ENCODE data around the gene PRSS50. TPM values are rescaled to one million over a fixed set of nuclear protein-coding genes. Genes with fewer than 3 reads are reported as not detected.

PRSS50 gene
- total RNA-seq, 5 donors from 2014 or later (not counting 1 experiment from before 2014, with no cell fraction given) = not detected

- CTCF ChIA-PET = no interaction called here
These were observed 13.2 kb upstream of the PRSS50 start for GRCh38 chr3:46730819-46731218.

GRCh38 chr3:46729038-46729437 lies 11.4 kb upstream of the PRSS50 start:
- ChIA-PET POLR2A (interaction anchor here in 1 of 2 donors (0.5 kb wide), 1 partner anchor 1746 kb away, joined by 4 read pairs; no protein-coding TSS in a partner anchor), CTCF (no interaction called here)
- Histone ChIP-seq H3K36me3 (ENCODE audit: control insufficient read depth in 2 of 2, extremely low read depth in 1 of 2, insufficient read depth in 1 of 2, low read length in 1 of 2) (no peaks in the 10 kb centered on the region), H3K4me1 (ENCODE audit: control insufficient read depth in 1 of 2, extremely low read depth in 1 of 2, insufficient read depth in 2 of 2, low read length in 2 of 2) (no peaks in the 10 kb centered on the region), H3K27ac (ENCODE audit: low read length) (no peak overlapping the region), H3K27me3 (replicated peaks in 1 of 2; ENCODE audit: control insufficient read depth in 2 of 2, extremely low read depth in 1 of 2, insufficient read depth in 2 of 2, low read length in 1 of 2) (peaks cover 0 to 19% of the 10 kb centered on the region in 2 experiments), H3K9me3 (no peaks in the 10 kb centered on the region), H3K4me3 (ENCODE audit: control insufficient read depth in 1 of 2, extremely low read depth in 1 of 2, low read length in 1 of 2) (no peak overlapping the region)
- H3K36me3 Mint-ChIP-seq = no peaks in the 10 kb centered on the region
- H3K27me3 Mint-ChIP-seq = peaks cover 4 to 12% of the 10 kb centered on the region in 2 donors
- no peak overlapping the region for H3K27ac Mint-ChIP-seq
- no peak overlapping the region for H3K4me3 Mint-ChIP-seq
- DNase-seq = peak in 1 of 35 experiments; percentile 2
- no peak for ATAC-seq (replicated peaks in 1 of 4)
- WGBS (ENCODE audit: insufficient coverage) = 80% methylated on average over 2 of the region's 4 CpGs
- no peaks in the 10 kb centered on the region for H3K9me3 Mint-ChIP-seq
- H3K4me1 Mint-ChIP-seq = no peaks in the 10 kb centered on the region

More at GRCh38 chr3:46730819-46731218, 13.2 kb upstream of the PRSS50 start:
- H3K27me3 ChIP-seq (replicated peaks in 1 of 2; ENCODE audit: control insufficient read depth in 2 of 2, extremely low read depth in 1 of 2, insufficient read depth in 2 of 2, low read length in 1 of 2) = peaks cover 0 to 26% of the 10 kb centered on the region in 2 experiments
- H3K27ac ChIP-seq (ENCODE audit: low read length) = no peak overlapping the region
- H3K4me3 ChIP-seq (ENCODE audit: control insufficient read depth in 1 of 2, extremely low read depth in 1 of 2, low read length in 1 of 2) = no peak overlapping the region
- H3K4me1 Mint-ChIP-seq = no peaks in the 10 kb centered on the region
- H3K36me3 ChIP-seq (ENCODE audit: control insufficient read depth in 2 of 2, extremely low read depth in 1 of 2, insufficient read depth in 1 of 2, low read length in 1 of 2) = no peaks in the 10 kb centered on the region
- no peak overlapping the region for H3K27ac Mint-ChIP-seq
- ATAC-seq (replicated peaks in 1 of 4) (no peak), DNase-seq (no peak)
- no CpG with 5 or more reads among the region's 2 CpGs for WGBS (ENCODE audit: insufficient coverage)
- no peaks in the 10 kb centered on the region for H3K9me3 Mint-ChIP-seq
- POLR2A ChIA-PET = no interaction called here
- H3K27me3 Mint-ChIP-seq = peaks cover 4 to 15% of the 10 kb centered on the region in 2 donors
- no peak overlapping the region for H3K4me3 Mint-ChIP-seq
- no peaks in the 10 kb centered on the region for H3K4me1 ChIP-seq (ENCODE audit: control insufficient read depth in 1 of 2, extremely low read depth in 1 of 2, insufficient read depth in 2 of 2, low read length in 2 of 2)
- no peaks in the 10 kb centered on the region for H3K36me3 Mint-ChIP-seq
- no peaks in the 10 kb centered on the region for H3K9me3 ChIP-seq

- ATAC-seq (replicated peaks in 1 of 4) (no peak), DNase-seq (peak in 1 of 35 experiments; percentile 4)
- Mint-ChIP-seq H3K4me1 (no peaks in the 10 kb centered on the region), H3K4me3 (no peak overlapping the region), H3K36me3 (no peaks in the 10 kb centered on the region), H3K9me3 (no peaks in the 10 kb centered on the region), H3K27me3 (peaks cover 9 to 14% of the 10 kb centered on the region in 2 donors), H3K27ac (no peak overlapping the region)
- ChIA-PET POLR2A (no interaction called here), CTCF (no interaction called here)
- no peaks in the 10 kb centered on the region for H3K4me1 ChIP-seq (ENCODE audit: control insufficient read depth in 1 of 2, extremely low read depth in 1 of 2, insufficient read depth in 2 of 2, low read length in 2 of 2)
- no peak overlapping the region for H3K4me3 ChIP-seq (ENCODE audit: control insufficient read depth in 1 of 2, extremely low read depth in 1 of 2, low read length in 1 of 2)
- WGBS (ENCODE audit: insufficient coverage) = no CpG with 5 or more reads among the region's 6 CpGs
- H3K27ac ChIP-seq (ENCODE audit: low read length) = no peak overlapping the region
- H3K36me3 ChIP-seq (ENCODE audit: control insufficient read depth in 2 of 2, extremely low read depth in 1 of 2, insufficient read depth in 1 of 2, low read length in 1 of 2) = no peaks in the 10 kb centered on the region
- peaks cover 0 to 7% of the 10 kb centered on the region in 2 experiments for H3K27me3 ChIP-seq (replicated peaks in 1 of 2; ENCODE audit: control insufficient read depth in 2 of 2, extremely low read depth in 1 of 2, insufficient read depth in 2 of 2, low read length in 1 of 2)
- no peaks in the 10 kb centered on the region for H3K9me3 ChIP-seq
These were observed 8.1 kb upstream of the PRSS50 start for GRCh38 chr3:46725621-46726314.

GRCh38 chr3:46724424-46724823 lies 6.8 kb upstream of the PRSS50 start:
- no peak overlapping the region for H3K4me3 Mint-ChIP-seq
- Histone ChIP-seq H3K27ac (ENCODE audit: low read length) (no peak overlapping the region), H3K9me3 (no peaks in the 10 kb centered on the region), H3K27me3 (replicated peaks in 1 of 2; ENCODE audit: control insufficient read depth in 2 of 2, extremely low read depth in 1 of 2, insufficient read depth in 2 of 2, low read length in 1 of 2) (peaks cover 0 to 13% of the 10 kb centered on the region in 2 experiments), H3K4me3 (ENCODE audit: control insufficient read depth in 1 of 2, extremely low read depth in 1 of 2, low read length in 1 of 2) (no peak overlapping the region), H3K4me1 (ENCODE audit: control insufficient read depth in 1 of 2, extremely low read depth in 1 of 2, insufficient read depth in 2 of 2, low read length in 2 of 2) (no peaks in the 10 kb centered on the region), H3K36me3 (ENCODE audit: control insufficient read depth in 2 of 2, extremely low read depth in 1 of 2, insufficient read depth in 1 of 2, low read length in 1 of 2) (no peaks in the 10 kb centered on the region)
- H3K4me1 Mint-ChIP-seq = no peaks in the 10 kb centered on the region
- no peak for DNase-seq
- ChIA-PET POLR2A (interaction anchor here in 1 of 2 donors (0.6 kb wide), 1 partner anchor 1843 kb away, joined by 3 read pairs; no protein-coding TSS in a partner anchor), CTCF (no interaction called here)
- no CpG with 5 or more reads among the region's 4 CpGs for WGBS (ENCODE audit: insufficient coverage)
- peaks cover 14% of the 10 kb centered on the region in 2 donors for H3K27me3 Mint-ChIP-seq
- H3K9me3 Mint-ChIP-seq = no peaks in the 10 kb centered on the region
- no peak for ATAC-seq (replicated peaks in 1 of 4)
- H3K27ac Mint-ChIP-seq = no peak overlapping the region
- no peaks in the 10 kb centered on the region for H3K36me3 Mint-ChIP-seq

- ATAC-seq (replicated peaks in 1 of 4) = no peak
- Mint-ChIP-seq H3K36me3 (no peaks in the 10 kb centered on the region), H3K4me1 (peaks cover 0 to 3% (median 2%) of the 10 kb centered on the region in 3 donors), H3K4me3 (no peak overlapping the region), H3K27ac (no peak overlapping the region), H3K27me3 (peaks cover 24 to 26% of the 10 kb centered on the region in 2 donors), H3K9me3 (no peaks in the 10 kb centered on the region)
- DNase-seq = no peak
- CTCF ChIA-PET = no interaction called here
- no peaks in the 10 kb centered on the region for H3K36me3 ChIP-seq (ENCODE audit: control insufficient read depth in 2 of 2, extremely low read depth in 1 of 2, insufficient read depth in 1 of 2, low read length in 1 of 2)
- no peaks in the 10 kb centered on the region for H3K4me1 ChIP-seq (ENCODE audit: control insufficient read depth in 1 of 2, extremely low read depth in 1 of 2, insufficient read depth in 2 of 2, low read length in 2 of 2)
- no peak overlapping the region for H3K27ac ChIP-seq (ENCODE audit: low read length)
- H3K9me3 ChIP-seq = no peaks in the 10 kb centered on the region
- H3K4me3 ChIP-seq (ENCODE audit: control insufficient read depth in 1 of 2, extremely low read depth in 1 of 2, low read length in 1 of 2) = no peak overlapping the region
- peaks cover 0 to 22% of the 10 kb centered on the region in 2 experiments for H3K27me3 ChIP-seq (replicated peaks in 1 of 2; ENCODE audit: control insufficient read depth in 2 of 2, extremely low read depth in 1 of 2, insufficient read depth in 2 of 2, low read length in 1 of 2)
- POLR2A ChIA-PET = no interaction called here
- 60% methylated on average over 1 of the region's 5 CpGs for WGBS (ENCODE audit: insufficient coverage)
These were observed 4.8 kb upstream of the PRSS50 start for GRCh38 chr3:46722443-46722842.

- Histone ChIP-seq H3K4me3 (ENCODE audit: control insufficient read depth in 1 of 2, extremely low read depth in 1 of 2, low read length in 1 of 2) (no peak overlapping the region), H3K36me3 (ENCODE audit: control insufficient read depth in 2 of 2, extremely low read depth in 1 of 2, insufficient read depth in 1 of 2, low read length in 1 of 2) (no peaks in the 10 kb centered on the region), H3K9me3 (no peaks in the 10 kb centered on the region), H3K4me1 (ENCODE audit: control insufficient read depth in 1 of 2, extremely low read depth in 1 of 2, insufficient read depth in 2 of 2, low read length in 2 of 2) (no peaks in the 10 kb centered on the region), H3K27me3 (replicated peaks in 1 of 2; ENCODE audit: control insufficient read depth in 2 of 2, extremely low read depth in 1 of 2, insufficient read depth in 2 of 2, low read length in 1 of 2) (peaks cover 0 to 22% of the 10 kb centered on the region in 2 experiments), H3K27ac (ENCODE audit: low read length) (no peak overlapping the region)
- no peak for DNase-seq
- Mint-ChIP-seq H3K4me3 (no peak overlapping the region), H3K4me1 (peaks cover 0 to 3% (median 2%) of the 10 kb centered on the region in 3 donors), H3K27me3 (peaks cover 21 to 23% of the 10 kb centered on the region in 2 donors), H3K9me3 (no peaks in the 10 kb centered on the region), H3K27ac (no peak overlapping the region), H3K36me3 (no peaks in the 10 kb centered on the region)
- WGBS (ENCODE audit: insufficient coverage) = no CpG with 5 or more reads among the region's 2 CpGs
- ChIA-PET POLR2A (no interaction called here), CTCF (no interaction called here)
- no peak for ATAC-seq (replicated peaks in 1 of 4)
These were observed 3.3 kb upstream of the PRSS50 start for GRCh38 chr3:46721009-46721408.
